Measurements from ENCODE around the gene PRIM2.
"Not testable (repeated sequence)": the region's sequence is repeated elsewhere in the genome, so short reads cannot be mapped to it uniquely, and the experiment has no call there.

- TF ChIP-seq EP300, POLR2A, POLR2AphosphoS5 (IDR thresholded peaks at IDR 0.05): not testable (repeated sequence)
- TF ChIP-seq, protein P1, sequence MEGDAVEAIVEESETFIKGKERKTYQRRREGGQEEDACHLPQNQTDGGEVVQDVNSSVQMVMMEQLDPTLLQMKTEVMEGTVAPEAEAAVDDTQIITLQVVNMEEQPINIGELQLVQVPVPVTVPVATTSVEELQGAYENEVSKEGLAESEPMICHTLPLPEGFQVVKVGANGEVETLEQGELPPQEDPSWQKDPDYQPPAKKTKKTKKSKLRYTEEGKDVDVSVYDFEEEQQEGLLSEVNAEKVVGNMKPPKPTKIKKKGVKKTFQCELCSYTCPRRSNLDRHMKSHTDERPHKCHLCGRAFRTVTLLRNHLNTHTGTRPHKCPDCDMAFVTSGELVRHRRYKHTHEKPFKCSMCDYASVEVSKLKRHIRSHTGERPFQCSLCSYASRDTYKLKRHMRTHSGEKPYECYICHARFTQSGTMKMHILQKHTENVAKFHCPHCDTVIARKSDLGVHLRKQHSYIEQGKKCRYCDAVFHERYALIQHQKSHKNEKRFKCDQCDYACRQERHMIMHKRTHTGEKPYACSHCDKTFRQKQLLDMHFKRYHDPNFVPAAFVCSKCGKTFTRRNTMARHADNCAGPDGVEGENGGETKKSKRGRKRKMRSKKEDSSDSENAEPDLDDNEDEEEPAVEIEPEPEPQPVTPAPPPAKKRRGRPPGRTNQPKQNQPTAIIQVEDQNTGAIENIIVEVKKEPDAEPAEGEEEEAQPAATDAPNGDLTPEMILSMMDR (IDR thresholded peaks at IDR 0.05): not testable (repeated sequence)
Measured at GRCh38 chr6:57572844-57573243, 255.4 kb downstream of the PRIM2 start.
